Measurements from ENCODE around the gene NDRG3.
"Not testable (repeated sequence)": the region's sequence is repeated elsewhere in the genome, so short reads cannot be mapped to it uniquely, and the experiment has no call there.

The NDRG3 gene

DNA sequence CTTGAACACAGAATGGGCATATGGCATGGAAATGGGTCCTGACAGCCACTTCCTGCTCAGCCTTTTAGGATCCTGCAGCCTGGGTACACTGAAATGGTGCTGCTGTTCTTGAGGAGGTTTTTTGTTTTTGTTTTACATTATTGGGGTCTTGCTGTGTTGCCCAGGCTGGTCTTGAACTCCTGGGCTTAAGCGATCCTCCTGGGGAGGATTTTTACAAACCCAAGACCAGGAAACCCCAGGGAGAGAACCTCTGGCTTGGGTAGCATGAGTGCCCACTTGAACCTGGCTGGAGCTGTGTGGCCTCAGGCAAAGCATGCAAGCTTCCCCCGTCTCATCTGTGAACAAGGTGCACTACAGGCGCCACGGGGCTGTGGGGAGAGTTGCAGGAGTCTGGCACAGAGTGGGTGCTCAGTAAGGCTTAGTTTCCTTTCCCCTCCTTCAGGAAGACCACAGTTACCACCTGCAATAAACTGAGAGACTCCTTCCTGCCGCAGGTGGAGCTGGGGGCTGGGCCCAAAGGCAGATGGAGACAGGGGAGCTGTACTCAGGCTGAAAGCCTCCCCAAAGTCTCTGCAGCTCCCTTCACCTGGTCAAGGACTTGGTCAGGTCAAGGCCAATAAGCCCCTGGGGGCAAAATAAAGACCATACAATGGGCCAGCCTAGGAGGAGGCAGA is 101.7 kb downstream of the NDRG3 start:
- TF ChIP-seq, protein P1, sequence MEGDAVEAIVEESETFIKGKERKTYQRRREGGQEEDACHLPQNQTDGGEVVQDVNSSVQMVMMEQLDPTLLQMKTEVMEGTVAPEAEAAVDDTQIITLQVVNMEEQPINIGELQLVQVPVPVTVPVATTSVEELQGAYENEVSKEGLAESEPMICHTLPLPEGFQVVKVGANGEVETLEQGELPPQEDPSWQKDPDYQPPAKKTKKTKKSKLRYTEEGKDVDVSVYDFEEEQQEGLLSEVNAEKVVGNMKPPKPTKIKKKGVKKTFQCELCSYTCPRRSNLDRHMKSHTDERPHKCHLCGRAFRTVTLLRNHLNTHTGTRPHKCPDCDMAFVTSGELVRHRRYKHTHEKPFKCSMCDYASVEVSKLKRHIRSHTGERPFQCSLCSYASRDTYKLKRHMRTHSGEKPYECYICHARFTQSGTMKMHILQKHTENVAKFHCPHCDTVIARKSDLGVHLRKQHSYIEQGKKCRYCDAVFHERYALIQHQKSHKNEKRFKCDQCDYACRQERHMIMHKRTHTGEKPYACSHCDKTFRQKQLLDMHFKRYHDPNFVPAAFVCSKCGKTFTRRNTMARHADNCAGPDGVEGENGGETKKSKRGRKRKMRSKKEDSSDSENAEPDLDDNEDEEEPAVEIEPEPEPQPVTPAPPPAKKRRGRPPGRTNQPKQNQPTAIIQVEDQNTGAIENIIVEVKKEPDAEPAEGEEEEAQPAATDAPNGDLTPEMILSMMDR (IDR thresholded peaks at IDR 0.05; ENCODE audit: low read length, missing control alignments): no peak
- H3K4me3 ChIP-seq (replicated peaks; ENCODE audit: low read depth, low read length): no peak overlapping the region
- DNase-seq (ENCODE audit: low read depth): no peak

DNA sequence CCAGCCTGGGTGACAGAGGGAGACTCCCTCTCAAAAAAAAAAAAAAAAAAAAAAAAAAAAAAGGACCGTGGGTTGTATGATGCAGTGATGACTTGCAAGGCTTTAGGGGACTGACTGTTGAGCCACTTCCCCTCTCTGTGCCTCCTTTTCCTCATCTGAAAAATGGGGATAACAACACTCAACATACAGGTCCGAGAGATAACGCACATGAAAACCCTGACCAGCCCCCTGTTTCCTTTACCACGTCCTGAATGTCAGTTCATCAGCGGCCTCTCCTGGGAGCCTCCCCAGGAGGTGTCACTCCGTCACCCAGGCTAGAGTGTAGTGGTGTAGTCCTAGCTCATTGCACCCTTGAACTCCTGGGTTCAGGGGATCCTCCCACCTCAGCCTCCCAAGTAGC is 103.8 kb downstream of the NDRG3 start:
- DNase-seq (ENCODE audit: low read depth): no peak
- H3K4me3 ChIP-seq (replicated peaks; ENCODE audit: low read depth, low read length): no peak overlapping the region
- TF ChIP-seq, protein P1 (IDR thresholded peaks at IDR 0.05; ENCODE audit: low read length, missing control alignments): no peak

DNA sequence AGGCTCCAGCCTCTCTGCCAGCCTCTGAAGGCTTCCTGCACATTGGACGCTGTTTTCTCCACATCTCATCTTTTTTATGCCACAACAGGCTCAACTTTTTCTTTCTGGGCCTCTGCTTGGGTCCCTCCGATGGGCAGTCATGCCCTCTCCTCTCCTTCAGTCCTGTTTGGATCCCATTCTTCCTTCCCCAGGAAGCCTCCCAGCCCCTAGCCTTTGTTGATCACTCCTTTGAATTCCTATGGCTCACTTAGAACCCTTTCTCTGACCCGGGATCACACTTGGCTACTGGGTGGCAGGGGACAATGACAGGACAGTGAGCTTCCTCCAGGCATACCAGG is 104.4 kb downstream of the NDRG3 start:
- H3K4me3 ChIP-seq (replicated peaks; ENCODE audit: low read depth, low read length): no peak overlapping the region
- TF ChIP-seq, protein P1 (IDR thresholded peaks at IDR 0.05; ENCODE audit: low read length, missing control alignments): no peak
- no peak for DNase-seq (ENCODE audit: low read depth)

DNA sequence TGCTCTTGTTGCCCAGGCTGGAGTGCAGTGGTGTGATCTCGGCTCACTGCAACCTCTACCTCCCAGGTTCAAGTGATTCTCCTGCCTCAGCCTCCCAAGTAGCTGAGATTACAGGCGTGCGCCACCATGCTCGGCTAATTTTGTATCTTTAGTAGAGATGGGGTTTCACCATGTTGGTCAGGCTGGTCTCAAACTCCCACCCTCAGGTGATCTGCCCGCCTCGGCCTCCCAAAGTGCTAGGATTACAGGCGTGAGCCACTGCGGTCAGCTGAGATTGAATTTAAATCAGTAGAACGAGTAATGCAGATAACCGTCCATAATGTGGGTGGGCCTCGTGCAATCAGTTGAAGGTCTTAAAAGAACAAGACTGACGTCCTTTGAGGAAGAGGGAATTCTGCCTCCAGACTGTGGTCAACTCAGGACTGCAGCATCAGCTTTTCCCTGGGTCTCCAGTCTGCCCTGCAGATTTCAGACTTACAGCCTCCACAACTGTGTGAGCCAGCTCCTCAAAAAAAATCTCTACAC is 107.0 kb downstream of the NDRG3 start:
- not testable (repeated sequence) for H3K4me3 ChIP-seq (replicated peaks; ENCODE audit: low read depth, low read length); DNase-seq (ENCODE audit: low read depth)

DNA sequence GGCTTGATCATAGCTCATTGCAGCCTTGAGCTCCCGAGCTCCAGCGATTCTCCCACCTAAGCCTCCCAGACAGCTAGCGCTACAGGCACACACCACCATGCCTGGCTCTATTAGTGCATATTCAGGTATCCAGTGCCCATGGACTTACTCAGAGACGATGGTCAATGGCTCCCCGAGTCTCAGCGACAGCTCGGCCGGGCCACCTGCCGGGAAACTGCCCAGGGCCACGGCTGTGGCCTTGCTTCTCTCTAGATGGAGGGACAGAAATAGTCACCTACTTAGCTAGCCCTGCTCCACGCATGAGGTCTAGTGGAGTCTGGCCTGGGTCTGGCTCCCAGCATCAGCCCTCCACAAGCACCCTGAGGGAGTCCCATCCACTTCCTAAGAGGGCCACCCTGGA is 111.5 kb downstream of the NDRG3 start:
- no peak overlapping the region for H3K4me3 ChIP-seq (replicated peaks; ENCODE audit: low read depth, low read length)
- no peak for DNase-seq (ENCODE audit: low read depth)
- TF ChIP-seq, protein P1 (IDR thresholded peaks at IDR 0.05; ENCODE audit: low read length, missing control alignments): no peak

DNA sequence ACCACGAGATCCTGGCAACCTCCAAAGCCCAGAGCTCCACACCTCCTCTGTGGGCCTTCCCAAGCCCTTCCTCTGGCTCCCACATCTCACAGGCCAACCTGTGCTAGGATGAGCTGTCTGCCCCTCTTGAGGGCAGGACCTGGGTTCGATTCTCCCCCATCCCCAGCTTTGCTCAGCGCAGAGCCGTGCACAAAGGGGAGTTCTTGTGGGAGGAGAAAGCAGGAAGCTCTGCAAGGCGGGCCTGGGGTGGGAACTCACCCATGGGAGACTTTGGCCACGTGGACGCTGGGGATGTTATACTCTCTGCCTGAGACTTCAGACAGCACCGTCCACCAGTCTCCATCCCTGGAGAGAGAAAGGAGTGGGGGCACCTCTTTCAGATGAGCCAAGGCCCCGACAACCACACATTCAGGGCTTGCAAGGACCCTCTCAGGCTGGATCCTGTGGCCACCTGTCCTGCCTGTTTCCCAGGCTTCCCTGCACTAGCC is 112.6 kb downstream of the NDRG3 start:
- H3K4me3 ChIP-seq (replicated peaks; ENCODE audit: low read depth, low read length): no peak overlapping the region
- no peak for DNase-seq (ENCODE audit: low read depth)
- TF ChIP-seq, protein P1 (IDR thresholded peaks at IDR 0.05; ENCODE audit: low read length, missing control alignments): no peak

DNA sequence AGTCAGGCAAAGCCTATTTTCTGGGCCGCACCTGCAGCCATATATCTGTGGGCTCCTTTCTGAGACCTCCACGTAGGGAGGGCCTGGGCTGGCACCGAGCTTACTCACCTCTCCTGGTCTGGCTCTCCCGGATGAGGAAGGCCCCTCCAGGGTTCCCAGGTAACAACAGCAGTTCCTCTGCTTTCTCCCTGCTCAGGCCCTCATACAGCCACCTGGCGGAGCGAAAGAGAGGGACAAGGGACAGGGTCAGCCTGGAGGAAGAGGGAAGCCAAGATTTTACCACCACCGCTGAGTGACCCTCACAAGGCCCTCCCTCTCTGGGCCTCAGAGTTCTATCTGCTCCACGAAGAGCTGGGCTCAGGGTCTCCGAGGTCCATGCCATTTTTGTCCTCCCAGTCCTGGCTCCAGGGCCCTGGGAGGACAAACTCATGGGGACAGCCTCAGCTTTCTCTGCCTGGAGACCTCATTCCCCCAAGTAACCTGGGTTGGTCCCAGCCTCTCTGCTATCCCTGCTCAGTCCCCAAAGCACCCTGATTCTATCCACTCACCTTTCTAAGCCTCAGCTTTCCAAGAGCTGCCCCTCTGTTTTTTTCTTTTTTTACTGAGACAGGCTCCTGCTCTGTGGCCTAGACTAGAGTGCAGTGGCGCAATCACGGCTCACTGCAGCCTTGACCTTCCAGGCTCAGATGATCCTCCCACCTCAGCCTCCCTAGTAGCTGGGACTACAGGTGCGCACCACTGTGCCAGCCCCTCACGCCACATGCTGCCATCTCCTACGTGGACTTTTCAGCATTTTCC is 113.2 kb downstream of the NDRG3 start:
- TF ChIP-seq, protein P1 (IDR thresholded peaks at IDR 0.05; ENCODE audit: low read length, missing control alignments): no peak
- no peak overlapping the region for H3K4me3 ChIP-seq (replicated peaks; ENCODE audit: low read depth, low read length)
- DNase-seq (ENCODE audit: low read depth): no peak

All from fibroblast of pulmonary artery (primary cell).